GM18511 (cell line): ENCODE measurements around the gene ZNF3.

Experiments
- ATAC-seq: cut with Tn5 transposase; IDR thresholded peaks from one replicate; pipeline ENCODE4 v1.9.1; 2021; ENCODE audit warnings: mild to moderate bottlenecking, moderate library complexity; ENCODE audit not compliant: unreplicated experiment

The ZNF3 gene

GRCh38 chr7:100109521-100110163, 28.1 kb upstream of the ZNF3 start:
- ATAC-seq: no peak

- no peak for ATAC-seq
Observed at GRCh38 chr7:100107890-100108289, 26.4 kb upstream of the ZNF3 start.

GRCh38 chr7:100107125-100107737, 25.7 kb upstream of the ZNF3 start:
- ATAC-seq: no peak

GRCh38 chr7:100106633-100107032, 25.1 kb upstream of the ZNF3 start:
- no peak for ATAC-seq

GRCh38 chr7:100105534-100105933, 24.0 kb upstream of the ZNF3 start:
- ATAC-seq: no peak

GRCh38 chr7:100102950-100103840, 21.7 kb upstream of the ZNF3 start:
- ATAC-seq: no peak

GRCh38 chr7:100101016-100101862, 19.7 kb upstream of the ZNF3 start, which contains the start of the genes AP4M1 and MCM7:
TSS of gene AP4M1 (plus strand) at chr7:100101643. CDS start at chr7:100101715, 72 bp downstream.
TSS of gene MCM7 (minus strand) at chr7:100101397. CDS start at chr7:100101294, 103 bp downstream.
- peak; percentile 89 for ATAC-seq

- peak; percentile 78 for ATAC-seq
Observed at GRCh38 chr7:100100420-100101015, 19.0 kb upstream of the ZNF3 start.

- ATAC-seq: no peak
Observed at GRCh38 chr7:100099452-100099851, 17.9 kb upstream of the ZNF3 start.

GRCh38 chr7:100098913-100099312, 17.4 kb upstream of the ZNF3 start:
- ATAC-seq: no peak

- ATAC-seq: no peak
Observed at GRCh38 chr7:100095704-100096103, 14.2 kb upstream of the ZNF3 start.

GRCh38 chr7:100095289-100095688, 13.8 kb upstream of the ZNF3 start:
- ATAC-seq: no peak

GRCh38 chr7:100093925-100094486, 12.5 kb upstream of the ZNF3 start:
- no peak for ATAC-seq

GRCh38 chr7:100093498-100093897, 12.0 kb upstream of the ZNF3 start:
- no peak for ATAC-seq

- ATAC-seq: no peak
Observed at GRCh38 chr7:100093054-100093453, 11.5 kb upstream of the ZNF3 start.

- no peak for ATAC-seq
Observed at GRCh38 chr7:100091411-100092181, 10.1 kb upstream of the ZNF3 start.

GRCh38 chr7:100090527-100091410, 9.2 kb upstream of the ZNF3 start:
- no peak for ATAC-seq
